Adrenal gland (tissue), 5 donors: ENCODE results near the gene TMEM151B.

ENCODE experiments used
- POLR2A ChIP-seq, 2 donors: fragments of 450-650 bp; IDR thresholded peaks; one replicate each; pipeline ENCODE4 v1.6.1; 2017; ENCODE audit warnings: antibody characterized with exemption in 2 of 2, mild to moderate bottlenecking in 2 of 2, moderate library complexity in 1 of 2
- TF ChIP-seq, protein P1 (sequence below), 6 experiments: fragments of 450-650 bp in 4 of 6; fragments of 200-600 bp in 2 of 6; sonication (generic) in 1 of 6; IDR thresholded peaks; 1 replicate in 5 of 6; 2 replicates in 1 of 6; pipeline versions ENCODE4 v1.5.1 to v1.8.0; 2016 to 2021; ENCODE audit warnings: antibody characterized with exemption in 6 of 6, mild to moderate bottlenecking in 2 of 6, moderate library complexity in 1 of 6
- donor health status: DM: no; HTN: no; CAD: no.

DNA sequence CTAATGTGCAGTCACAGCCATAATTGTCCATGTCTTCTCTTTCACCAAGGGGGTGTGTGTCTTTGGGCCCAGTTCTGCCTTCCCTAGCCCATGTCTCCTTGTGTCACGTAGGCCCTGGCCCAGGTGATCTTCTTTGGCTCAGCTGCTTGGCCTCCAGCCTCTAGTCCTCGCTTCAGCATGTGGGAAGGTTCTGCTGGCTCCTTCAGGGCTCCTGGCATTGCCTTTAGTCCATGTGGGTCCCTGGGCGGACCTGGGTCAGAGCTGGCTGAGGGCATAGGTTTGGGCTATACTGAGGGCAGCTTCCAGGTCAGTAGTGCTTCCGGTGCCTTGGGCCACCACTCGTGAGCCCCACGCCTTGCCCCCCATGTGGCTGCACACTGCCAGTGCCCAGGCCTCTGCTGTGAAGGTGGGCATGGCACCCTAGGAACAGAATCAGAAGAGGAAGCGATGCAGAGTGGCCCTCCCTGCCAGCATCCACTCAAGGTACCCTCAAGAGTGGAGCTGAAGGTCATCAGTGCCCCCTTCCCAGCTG is 30.1 kb downstream of the TMEM151B start:
- TF ChIP-seq, protein P1, sequence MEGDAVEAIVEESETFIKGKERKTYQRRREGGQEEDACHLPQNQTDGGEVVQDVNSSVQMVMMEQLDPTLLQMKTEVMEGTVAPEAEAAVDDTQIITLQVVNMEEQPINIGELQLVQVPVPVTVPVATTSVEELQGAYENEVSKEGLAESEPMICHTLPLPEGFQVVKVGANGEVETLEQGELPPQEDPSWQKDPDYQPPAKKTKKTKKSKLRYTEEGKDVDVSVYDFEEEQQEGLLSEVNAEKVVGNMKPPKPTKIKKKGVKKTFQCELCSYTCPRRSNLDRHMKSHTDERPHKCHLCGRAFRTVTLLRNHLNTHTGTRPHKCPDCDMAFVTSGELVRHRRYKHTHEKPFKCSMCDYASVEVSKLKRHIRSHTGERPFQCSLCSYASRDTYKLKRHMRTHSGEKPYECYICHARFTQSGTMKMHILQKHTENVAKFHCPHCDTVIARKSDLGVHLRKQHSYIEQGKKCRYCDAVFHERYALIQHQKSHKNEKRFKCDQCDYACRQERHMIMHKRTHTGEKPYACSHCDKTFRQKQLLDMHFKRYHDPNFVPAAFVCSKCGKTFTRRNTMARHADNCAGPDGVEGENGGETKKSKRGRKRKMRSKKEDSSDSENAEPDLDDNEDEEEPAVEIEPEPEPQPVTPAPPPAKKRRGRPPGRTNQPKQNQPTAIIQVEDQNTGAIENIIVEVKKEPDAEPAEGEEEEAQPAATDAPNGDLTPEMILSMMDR (IDR thresholded peaks at IDR 0.05) = no peak
- no peak for TF ChIP-seq POLR2A (IDR thresholded peaks at IDR 0.05)
